Measurements from ENCODE around the gene LRP1B.

DNA sequence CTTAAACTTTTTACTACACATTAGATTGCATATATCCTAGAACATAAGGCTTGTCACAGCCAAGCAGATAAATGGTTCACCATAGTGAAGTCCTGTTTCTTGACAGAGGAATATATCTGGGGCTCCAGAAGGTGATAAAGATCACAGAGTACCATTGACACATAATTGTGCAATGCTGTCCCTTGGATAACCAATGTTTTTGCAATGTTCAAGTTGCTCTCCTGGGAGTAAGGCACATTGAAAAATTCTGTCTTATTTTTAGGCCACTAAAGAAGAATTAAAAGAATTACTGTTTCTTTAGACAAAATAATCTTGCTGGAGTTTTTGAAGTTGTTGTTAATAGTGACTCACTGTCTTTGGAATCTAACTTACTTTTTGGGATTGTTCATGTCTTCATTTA is 1132.8 kb downstream of the LRP1B start:
- TF ChIP-seq FOXA2 (IDR thresholded peaks at IDR 0.05) (no peak), HNF4G (IDR thresholded peaks at IDR 0.05) (no peak), RAD21 (IDR thresholded peaks at IDR 0.05) (no peak), SP1 (IDR thresholded peaks at IDR 0.05) (no peak), GABPA (IDR thresholded peaks at IDR 0.05 in 1 of 2, conservative IDR thresholded peaks at IDR 0.05 in 1 of 2) (no peak), JUND (IDR thresholded peaks at IDR 0.05) (no peak), YY1 (IDR thresholded peaks at IDR 0.05) (no peak)
- TF ChIP-seq, protein P1, sequence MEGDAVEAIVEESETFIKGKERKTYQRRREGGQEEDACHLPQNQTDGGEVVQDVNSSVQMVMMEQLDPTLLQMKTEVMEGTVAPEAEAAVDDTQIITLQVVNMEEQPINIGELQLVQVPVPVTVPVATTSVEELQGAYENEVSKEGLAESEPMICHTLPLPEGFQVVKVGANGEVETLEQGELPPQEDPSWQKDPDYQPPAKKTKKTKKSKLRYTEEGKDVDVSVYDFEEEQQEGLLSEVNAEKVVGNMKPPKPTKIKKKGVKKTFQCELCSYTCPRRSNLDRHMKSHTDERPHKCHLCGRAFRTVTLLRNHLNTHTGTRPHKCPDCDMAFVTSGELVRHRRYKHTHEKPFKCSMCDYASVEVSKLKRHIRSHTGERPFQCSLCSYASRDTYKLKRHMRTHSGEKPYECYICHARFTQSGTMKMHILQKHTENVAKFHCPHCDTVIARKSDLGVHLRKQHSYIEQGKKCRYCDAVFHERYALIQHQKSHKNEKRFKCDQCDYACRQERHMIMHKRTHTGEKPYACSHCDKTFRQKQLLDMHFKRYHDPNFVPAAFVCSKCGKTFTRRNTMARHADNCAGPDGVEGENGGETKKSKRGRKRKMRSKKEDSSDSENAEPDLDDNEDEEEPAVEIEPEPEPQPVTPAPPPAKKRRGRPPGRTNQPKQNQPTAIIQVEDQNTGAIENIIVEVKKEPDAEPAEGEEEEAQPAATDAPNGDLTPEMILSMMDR (IDR thresholded peaks at IDR 0.05; ENCODE audit: low read depth, low read length, missing input control) = no peak
- TF ChIP-seq, protein P2, sequence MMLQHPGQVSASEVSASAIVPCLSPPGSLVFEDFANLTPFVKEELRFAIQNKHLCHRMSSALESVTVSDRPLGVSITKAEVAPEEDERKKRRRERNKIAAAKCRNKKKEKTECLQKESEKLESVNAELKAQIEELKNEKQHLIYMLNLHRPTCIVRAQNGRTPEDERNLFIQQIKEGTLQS (IDR thresholded peaks at IDR 0.05) = no peak
- TF ChIP-seq, protein P3, sequence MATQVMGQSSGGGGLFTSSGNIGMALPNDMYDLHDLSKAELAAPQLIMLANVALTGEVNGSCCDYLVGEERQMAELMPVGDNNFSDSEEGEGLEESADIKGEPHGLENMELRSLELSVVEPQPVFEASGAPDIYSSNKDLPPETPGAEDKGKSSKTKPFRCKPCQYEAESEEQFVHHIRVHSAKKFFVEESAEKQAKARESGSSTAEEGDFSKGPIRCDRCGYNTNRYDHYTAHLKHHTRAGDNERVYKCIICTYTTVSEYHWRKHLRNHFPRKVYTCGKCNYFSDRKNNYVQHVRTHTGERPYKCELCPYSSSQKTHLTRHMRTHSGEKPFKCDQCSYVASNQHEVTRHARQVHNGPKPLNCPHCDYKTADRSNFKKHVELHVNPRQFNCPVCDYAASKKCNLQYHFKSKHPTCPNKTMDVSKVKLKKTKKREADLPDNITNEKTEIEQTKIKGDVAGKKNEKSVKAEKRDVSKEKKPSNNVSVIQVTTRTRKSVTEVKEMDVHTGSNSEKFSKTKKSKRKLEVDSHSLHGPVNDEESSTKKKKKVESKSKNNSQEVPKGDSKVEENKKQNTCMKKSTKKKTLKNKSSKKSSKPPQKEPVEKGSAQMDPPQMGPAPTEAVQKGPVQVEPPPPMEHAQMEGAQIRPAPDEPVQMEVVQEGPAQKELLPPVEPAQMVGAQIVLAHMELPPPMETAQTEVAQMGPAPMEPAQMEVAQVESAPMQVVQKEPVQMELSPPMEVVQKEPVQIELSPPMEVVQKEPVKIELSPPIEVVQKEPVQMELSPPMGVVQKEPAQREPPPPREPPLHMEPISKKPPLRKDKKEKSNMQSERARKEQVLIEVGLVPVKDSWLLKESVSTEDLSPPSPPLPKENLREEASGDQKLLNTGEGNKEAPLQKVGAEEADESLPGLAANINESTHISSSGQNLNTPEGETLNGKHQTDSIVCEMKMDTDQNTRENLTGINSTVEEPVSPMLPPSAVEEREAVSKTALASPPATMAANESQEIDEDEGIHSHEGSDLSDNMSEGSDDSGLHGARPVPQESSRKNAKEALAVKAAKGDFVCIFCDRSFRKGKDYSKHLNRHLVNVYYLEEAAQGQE (IDR thresholded peaks at IDR 0.05) = no peak
